ENCODE data around the gene KCP.
"Not testable (repeated sequence)": the region's sequence is repeated elsewhere in the genome, so short reads cannot be mapped to it uniquely, and the experiment has no call there.

KCP gene

DNA sequence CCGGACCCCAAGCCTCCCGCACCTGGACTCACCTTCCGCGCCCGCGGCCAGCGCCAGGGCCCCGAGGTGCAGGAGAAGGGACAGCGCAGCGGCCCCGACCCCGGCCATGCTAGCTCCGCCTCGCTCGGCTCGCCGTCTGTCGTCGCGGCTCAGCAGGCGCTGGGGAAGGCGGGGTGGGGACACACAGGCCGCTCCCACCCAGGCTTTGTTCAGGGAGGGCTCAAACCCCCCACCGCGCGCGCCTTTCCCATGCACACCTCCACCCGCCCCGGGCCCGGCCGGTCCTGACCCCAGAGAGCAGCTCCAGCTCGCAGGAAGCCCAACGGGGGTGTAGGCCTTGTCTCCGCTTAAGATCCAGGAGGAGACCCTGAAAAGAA is at the start of gene KCP:
KCP (minus strand) TSS at position 141 of the 377 bp plus-strand sequence; CDS start at position 108, 33 bp downstream.
- DNase-seq: no peak

DNA sequence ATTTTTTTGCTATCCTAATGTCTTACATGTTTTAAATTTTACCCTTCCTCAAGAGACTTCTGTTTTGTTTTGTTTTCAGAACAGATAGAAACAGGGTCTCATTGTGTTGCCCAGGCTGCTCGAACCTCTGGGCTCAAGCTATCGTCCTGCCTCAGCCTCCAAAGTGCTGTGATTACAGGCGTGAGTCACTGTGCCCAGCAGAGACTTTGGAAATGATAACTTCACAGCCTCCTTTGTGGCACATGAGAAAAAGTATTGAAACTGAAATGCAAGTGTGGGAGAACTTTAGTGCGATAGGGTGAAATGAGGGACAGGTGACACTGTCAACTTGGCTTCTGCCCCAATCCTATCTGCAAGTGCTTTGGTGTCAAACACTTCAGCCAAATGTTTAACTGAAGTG is 48.8 kb upstream of the KCP start:
- DNase-seq: no peak

DNA sequence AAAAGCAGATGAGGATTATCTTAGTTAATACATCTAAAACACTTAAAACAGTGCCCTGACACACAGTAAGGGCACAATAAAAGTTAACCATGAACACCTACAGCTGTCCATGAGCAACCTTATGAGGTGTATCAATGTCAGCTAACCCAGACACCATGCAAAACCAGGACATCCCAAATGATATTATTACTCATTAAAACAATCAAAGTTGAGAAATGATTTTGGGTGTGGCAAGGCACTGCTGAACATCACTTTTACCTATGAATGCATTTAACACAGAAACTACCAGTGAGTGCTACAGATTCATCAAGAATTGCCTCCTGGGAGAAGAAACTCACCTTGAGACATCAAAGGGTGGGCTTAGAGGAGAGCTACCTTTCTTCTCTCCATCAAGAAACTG is 45.5 kb upstream of the KCP start:
- DNase-seq: no peak

DNA sequence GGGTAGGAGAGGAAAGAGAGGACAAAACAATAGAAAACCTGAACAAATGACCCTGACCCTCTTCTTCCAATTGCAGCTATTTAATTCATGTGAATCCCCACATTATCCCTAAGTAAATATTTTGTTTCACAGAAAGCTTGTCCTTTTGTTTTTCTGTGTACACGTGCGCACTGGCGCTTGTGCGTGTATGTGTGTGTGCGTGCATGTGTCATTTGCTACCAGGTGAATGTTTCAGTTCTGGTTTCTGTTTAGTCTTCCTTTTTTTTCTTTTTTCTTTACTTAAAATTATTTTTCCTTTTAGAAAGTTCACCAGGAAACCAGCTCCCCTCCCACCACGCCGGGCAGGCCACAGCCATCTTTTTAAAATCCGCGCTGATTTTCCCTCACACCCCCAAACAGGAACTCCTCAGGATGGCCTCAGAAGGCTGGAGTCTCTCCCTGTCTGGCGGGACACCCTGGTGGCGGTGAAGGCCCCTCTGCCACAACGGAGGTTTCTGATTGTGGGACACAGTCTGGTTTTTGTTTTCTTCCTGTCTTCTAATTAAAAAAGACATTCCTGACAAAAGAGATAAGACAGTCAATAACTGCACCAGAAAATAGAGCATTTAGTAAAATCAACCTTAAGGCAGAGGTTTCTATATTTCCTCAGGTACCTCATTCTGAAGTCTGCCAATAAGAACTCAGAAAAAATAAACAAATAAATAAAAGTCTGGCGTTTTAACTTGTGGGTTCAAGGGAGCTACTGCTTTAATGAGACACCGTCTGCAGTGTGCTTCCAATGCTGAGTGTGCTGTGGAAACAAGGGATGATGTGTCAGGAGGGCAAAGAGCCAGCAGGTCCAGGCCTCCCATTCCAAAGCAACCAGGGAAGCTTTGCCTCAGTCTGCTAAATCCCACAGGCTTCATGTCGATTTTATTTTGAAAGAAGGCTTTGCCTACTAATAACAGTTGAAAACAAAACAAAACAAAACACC is 44.6 kb upstream of the KCP start:
- DNase-seq: no peak

DNA sequence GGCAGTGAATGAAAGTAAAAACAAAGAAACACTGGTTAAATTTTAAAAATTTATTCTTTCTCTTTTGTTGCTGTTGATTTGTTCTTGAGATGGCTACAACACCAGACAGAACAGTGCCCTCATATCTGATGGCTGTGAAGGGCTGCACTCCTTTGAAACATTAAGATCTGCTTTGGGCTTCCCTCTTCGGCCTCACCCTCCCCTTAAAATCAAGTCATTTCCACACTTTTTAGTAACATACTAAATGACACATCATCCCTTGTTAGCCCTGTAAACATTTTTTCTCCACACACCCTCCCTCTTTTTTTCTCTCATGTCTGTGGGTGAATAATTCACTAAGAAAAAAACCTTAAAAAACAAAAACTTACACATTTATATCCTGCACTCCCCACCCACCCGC is 43.6 kb upstream of the KCP start:
- no peak for DNase-seq

DNA sequence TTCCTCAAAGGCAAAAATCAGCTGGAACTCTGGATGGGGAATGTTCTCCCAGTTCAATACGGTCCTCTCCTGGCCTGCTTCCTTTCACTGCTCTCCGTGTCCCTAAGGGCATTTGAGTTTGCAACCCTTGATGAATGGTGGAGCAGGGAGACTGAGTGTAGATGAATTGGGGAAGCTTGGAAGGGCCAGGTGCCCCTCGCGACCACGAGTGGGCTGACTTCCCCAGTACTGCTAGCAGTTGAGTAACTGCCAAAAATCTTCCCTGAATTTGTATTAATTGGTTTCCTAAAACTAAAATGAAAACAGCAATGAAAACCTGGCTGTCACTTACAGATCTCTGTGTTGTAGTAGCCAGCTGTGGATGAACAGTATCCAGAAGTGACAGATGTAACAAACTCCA is 40.8 kb upstream of the KCP start:
- DNase-seq: no peak

DNA sequence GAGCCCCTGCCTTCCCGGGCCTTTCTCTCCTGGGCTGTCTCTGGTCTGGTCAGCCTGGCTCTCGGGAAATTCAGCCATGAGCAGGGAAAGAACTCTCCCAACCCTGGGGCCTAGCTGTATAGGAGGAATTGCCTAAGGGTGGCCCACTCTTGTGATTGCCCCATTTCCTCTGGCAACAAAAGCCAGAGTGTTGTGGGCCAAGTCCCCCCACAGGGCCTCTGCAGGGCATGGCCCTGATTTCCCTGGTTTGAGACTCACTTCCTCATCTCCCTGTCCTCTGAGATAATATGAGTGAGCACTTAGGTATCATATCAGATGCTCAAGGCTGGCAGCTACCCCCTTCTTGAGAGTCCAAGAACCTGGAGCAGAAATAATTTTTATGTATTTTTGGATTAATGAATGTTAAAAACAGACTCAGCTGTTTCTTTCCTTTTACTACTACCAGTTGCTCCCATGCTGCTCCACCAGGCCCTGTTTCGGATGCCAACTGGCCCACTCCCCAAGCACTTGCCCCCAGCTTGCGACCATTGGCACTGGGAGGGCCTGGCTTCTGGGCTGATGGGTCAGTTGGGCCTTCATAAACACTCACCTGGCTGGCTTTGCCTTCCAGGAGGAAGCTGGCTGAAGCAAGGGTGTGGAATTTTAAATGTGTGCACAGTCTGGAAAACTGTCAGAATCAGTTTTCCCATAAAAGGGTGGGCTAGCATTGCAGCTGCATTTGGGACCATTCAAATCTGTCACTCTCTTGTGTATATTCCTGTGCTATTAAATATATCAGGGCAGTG is 38.7 kb upstream of the KCP start:
- no peak for DNase-seq

DNA sequence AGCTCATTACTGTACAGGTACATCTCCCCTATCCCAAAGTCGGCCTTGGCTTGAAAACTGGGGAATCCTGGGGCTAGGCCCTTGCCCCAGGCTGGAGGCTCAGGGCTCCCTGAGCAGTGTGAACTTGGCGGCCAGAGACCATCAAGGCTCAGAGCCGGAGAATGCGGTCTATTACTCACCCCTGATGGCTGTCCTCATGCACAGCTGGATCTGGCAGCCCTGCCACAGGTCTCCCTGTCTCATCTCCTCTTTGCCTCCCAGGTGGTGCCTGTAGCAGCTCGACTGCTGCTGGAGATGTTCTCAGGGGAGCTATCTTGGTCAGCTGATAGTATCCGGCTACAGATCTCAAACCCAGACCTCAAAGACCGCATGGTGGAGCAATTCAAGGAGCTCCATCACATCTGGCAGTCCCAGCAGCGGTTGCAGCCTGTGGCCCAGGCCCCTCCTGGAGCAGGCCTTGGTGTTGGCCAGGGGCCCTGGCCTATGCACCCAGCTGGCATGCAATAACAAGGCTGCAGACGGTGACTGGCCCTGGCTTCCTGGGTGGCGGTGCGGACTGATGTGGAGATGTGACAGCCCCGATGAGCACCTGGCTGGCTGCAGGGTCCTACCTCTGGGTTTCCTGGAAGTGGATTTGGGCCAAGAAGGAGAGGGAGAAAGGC is 37.9 kb upstream of the KCP start:
- no peak for DNase-seq

DNA sequence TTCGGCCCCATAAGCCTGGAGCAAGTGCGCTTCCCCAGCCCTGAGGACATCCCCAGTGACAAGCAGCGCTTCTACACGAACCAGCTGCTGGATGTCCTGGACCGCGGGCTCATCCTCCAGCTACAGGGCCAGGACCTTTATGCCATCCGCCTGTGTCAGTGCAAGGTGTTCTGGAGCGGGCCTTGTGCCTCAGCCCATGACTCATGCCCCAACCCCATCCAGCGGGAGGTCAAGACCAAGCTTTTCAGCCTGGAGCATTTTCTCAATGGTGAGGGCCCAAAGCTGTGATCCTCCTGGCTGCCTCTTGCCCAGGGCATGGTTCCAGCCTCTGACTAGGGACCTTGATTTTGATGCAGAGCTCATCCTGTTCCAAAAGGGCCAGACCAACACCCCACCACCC is 37.3 kb upstream of the KCP start:
- DNase-seq: no peak

DNA sequence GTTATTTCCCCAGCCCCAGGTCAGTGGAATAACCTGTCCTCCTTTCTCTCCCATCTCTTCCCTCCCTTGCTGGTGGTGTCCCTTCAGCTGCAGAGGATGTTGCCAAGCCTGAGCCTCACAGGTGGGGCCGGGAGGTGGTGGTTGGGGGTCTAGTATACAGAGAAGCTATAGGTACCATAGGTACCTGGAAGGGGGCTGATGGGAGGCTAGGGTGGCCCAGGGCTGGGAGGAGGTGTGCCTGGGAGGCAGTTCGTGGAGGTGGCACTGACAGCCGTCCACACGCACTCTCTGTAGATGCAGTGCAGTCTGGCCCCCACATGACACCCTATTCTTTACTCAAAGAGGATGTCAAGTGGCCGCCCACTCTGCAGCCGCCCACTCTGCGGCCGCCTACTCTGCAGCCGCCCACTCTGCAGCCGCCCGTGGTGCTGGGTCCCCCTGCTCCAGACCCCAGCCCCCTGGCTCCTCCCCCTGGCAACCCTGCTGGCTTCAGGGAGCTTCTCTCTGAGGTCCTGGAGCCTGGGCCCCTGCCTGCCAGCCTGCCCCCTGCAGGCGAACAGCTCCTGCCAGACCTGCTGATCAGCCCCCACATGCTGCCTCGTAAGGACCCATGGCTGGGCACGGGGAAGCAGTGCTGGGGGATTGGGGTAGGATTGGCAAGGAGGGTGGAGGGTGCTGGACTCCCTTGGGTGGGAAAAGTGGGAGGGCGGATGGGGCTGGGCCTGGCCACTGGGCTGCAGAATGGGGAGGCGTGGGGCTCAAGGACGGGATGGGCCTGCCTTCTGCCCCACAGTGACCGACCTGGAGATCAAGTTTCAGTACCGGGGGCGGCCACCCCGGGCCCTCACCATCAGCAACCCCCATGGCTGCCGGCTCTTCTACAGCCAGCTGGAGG is 36.7 kb upstream of the KCP start:
- DNase-seq: no peak

DNA sequence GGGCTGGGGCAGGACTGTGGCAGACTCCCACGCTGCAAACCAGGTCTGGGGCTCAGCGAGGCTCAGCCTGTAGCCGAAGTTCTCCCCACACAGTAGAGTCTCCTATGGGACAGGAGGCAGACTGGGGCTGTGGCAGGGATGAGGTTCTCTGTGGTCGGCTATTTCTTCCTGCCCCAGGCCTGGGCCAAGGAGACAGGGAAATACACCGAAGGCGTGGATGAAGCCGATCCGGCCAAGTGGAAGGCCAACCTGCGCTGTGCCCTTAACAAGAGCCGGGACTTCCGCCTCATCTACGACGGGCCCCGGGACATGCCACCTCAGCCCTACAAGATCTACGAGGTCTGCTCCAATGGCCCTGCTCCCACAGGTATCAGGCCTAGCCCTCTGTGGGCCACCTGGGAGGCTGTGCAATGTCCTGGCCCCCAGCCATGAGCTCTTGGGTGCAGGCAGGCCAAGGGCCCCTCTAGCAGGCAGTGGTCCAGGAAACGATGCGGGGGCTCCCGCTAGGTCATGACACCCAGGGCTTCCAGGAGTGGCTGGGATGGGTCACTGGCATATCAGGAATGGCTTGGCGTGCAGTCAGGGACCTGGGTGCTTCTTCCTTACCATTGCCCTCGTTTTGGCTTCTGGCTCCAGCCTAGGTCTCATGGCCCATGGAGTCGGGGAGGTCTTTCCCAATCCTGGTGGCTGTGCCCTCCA is 35.3 kb upstream of the KCP start:
- no peak for DNase-seq

DNA sequence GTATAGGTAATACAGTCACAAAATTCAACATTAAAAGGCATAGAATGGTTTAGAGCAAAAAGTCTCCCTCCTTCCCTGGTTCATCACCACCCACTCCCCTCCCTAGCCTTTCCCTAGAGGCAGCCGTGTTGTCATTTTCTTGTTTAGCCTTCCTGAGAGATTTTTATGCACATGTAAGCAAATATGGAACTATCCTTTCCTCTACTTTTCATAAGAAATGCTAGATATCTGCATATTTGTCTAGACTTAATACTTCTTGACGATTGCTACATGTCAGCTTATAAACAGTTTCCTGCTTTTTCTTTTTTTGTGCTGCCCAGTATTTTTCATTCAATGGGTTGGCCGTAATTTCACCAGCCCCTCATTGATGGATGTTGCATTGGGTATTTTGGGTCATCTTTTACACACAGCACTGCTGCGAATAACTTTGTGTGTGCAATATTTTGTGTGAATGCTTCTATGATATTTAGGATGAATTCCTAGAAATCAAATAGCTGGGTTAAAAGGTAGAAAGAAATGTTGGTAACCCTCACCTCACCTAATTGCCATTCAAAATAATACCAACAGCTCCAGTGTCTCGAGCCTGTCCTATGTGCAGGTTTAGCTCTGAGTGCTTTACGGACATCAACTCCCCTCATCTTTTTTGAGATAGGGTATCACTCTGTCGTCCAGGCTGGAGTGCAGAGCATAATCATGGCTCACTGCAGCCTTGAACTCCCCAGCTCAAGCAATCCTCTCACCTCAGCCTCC is 34.2 kb upstream of the KCP start:
- DNase-seq: no peak

DNA sequence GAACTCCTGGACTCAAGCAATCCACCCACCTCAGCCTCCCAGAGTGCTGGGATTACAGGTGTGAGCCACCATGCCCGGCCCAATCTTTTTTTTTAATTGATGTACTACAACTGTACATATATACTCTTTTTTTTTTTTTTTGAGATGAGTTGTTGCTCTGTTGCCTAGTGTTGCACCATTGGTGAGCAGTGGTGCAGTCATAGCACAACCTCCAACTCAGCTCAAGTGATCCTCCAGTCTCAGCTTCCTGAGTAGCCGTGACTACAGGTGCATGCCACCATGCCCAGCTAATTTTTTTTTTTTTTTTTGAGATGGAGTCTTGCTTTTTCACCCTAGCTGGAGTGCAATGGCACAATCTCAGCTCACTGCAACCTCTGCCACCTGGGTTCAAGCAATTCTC is 32.7 kb upstream of the KCP start:
- not testable (repeated sequence) for DNase-seq

DNA sequence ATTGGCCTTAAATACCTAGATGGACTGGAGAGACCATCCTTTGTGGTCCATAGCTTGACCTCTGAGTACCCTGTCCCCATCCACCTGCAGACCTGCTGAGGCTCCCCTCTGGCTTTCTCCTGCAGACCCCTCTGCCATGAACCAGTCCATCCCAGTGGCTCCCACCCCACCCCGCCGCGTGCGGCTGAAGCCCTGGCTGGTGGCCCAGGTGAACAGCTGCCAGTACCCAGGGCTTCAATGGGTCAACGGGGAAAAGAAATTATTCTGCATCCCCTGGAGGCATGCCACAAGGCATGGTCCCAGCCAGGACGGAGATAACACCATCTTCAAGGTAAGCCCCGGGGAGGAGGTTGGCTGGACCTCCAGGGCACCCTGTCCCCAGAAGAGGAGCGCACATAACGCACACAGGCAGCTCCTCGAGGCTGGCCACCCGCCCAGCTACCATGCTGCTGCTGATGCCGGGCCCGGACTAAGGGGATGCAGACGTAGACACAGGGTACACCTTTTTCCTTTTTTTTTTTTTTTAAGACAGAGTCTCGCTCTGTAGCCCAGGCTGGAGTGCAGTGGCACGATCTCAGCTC is 31.5 kb upstream of the KCP start:
- DNase-seq: no peak

DNA sequence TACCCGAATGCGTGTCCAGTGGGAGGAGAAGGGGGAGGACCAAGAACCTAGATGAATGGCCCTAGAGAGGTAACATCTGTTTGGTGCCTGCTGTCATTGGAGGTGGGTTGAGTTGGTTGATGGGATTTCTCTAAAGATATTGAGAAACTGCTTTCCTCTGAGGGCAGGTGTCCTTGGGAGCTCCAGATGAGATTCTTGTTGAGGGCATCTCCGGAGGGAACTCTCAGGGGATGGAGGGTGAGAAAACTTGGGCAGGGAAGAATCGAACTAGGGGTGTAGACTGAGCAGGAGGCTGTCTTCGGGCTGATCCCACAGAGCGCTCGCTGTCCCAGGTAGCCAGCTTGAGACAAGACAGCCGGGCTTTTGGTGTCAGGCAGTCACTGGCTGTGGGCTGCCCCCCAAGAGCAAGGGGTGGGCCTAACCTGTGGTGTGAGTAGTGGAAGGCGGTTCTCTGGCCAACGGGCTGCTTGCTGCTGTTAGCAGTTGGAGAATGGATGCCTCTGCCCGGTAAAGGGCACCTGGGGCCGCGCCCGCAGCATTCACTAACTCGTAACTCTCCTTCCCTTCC is 30.9 kb upstream of the KCP start:
- DNase-seq: no peak

DNA sequence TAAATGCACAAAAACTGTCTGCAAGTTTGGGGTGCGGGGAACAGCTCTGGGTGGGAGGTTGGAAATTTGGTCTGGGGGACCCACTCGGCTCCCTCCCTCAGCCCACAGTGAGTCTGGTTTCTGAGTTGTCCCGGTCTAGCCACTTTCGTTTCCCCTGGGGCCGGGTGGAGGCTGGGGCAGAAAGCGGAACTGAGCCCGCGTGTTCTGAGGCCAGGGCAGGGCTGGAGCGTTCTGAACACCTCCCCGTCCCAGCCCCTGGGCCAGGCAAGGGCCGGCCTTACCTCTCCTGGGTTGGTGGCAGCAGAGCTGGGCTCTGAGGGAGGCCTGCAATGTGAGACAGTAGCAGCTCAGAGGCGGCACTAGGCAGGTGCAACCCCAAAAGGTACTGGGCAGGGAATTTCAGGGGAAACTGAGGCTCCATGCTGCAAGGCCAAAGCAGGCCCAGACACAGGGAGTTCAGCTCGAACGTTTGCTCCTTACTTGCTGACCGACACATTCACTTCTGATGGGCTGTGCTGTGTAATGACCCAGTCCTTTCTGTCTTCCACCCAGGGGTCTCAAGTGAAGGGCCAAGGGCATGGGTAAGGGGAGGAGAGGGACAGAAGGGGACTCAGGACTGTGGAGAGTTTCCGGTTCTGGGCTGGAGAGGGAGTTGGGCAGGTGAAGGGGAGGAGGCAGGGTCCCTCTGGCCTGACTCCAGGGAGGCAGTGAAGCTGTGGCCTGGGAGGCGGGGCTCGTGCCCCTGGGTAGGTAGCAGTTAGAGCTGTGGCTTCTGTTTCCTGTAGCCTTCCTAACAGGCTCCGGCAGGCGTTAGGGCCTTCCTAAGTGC is 30.2 kb upstream of the KCP start:
- DNase-seq: peak; percentile 28

DNA sequence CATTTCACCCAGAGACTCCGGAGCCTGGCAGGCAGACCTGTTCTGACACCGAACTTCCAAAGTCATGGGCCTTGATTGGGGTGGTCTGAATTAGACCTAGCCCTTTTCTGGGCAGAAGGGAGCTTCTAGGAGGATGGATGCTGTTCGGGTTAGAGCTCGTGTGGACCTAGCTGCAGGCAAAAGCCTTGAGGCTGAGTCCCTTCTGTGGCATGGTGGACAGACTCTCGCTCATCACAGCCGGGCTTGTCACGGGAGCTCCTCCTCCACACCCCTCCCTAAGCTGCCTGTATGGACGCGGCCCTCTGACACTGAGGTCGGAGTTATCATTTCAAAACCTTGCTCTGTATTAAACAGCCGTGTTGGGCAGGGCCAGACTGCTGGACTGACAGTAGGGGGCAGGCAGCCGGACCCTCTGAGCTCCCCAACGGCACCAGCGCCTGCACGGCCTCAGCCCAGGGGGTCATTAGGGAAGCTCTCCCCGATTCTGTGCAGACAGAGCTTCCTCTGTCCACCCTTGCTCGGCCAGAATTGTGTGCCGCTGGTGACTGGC is 29.4 kb upstream of the KCP start:
- no peak for DNase-seq

DNA sequence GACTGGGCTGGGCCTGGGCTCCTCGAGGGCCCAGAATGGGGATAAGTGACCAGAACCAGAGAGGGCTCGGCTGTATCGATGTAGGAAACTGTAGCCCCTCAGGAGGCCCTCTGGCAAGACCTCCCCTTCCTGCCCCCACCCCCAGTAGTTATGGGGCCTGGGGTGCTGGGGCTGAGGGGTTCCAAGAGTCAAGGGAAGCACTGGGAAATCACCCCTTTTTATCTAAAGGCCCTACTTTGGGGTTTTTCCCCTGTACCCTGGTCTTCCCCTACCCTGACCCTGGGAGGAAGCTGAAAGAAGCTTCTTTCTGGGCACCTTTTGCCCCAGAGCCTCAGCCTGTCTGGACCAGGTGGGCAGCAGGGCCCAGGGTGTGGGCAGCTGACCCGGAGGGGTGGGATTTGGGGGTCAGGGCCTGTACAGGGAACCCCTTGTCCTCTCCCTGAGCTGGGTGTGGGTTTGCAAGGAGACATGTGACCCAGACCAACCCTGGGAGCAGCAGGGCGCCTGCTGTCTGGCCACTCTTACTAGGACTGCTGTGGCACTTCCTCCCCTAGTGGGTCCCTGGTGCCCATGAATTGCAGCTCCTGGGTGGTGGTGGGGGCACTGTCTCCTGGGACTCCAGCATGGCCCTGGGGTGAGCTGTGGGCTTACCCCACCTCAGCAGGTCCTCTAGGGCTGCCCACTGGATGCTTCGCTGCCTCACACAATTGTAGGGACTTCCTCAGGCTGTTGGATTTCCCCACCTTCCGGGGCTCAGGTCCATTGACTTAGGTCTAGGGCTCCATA is 28.8 kb upstream of the KCP start:
- peak; percentile 28 for DNase-seq
